ENCODE results near the gene IHH.

Gene IHH

GRCh38 chr2:219032051-219032745 lies 28.5 kb downstream of the IHH start:
- TF ChIP-seq TAF1 (IDR thresholded peaks at IDR 0.05; ENCODE audit: borderline replicate concordance, insufficient read depth, low read length) (no peak), FOXP2 (optimal IDR thresholded peaks at IDR 0.05; ENCODE audit: borderline replicate concordance, extremely low read depth, extremely low read length, insufficient read depth) (no peak), REST (IDR thresholded peaks at IDR 0.05; ENCODE audit: insufficient read depth in 1 of 2, low read depth in 2 of 2, low read length in 2 of 2) (no peak), POLR2AphosphoS5 (IDR thresholded peaks at IDR 0.05; ENCODE audit: low read depth, low read length) (no peak), SIN3A (IDR thresholded peaks at IDR 0.05; ENCODE audit: borderline replicate concordance, insufficient read depth, low read length) (no peak)

GRCh38 chr2:219031005-219031738 lies 29.5 kb downstream of the IHH start:
- no peak for TF ChIP-seq POLR2AphosphoS5 (IDR thresholded peaks at IDR 0.05; ENCODE audit: low read depth, low read length)

GRCh38 chr2:219030177-219030940 lies 30.4 kb downstream of the IHH start:
- TF ChIP-seq TAF1 (IDR thresholded peaks at IDR 0.05; ENCODE audit: borderline replicate concordance, insufficient read depth, low read length), result no peak

- TF ChIP-seq POLR2AphosphoS5 (IDR thresholded peaks at IDR 0.05; ENCODE audit: low read depth, low read length), result no peak
- TF ChIP-seq TAF1 (IDR thresholded peaks at IDR 0.05; ENCODE audit: borderline replicate concordance, insufficient read depth, low read length), result no peak
- no peak for TF ChIP-seq REST (IDR thresholded peaks at IDR 0.05; ENCODE audit: insufficient read depth in 1 of 2, low read depth in 2 of 2, low read length in 2 of 2)
- TF ChIP-seq FOXP2 (optimal IDR thresholded peaks at IDR 0.05; ENCODE audit: borderline replicate concordance, extremely low read depth, extremely low read length, insufficient read depth), result no peak
- no peak for TF ChIP-seq SIN3A (IDR thresholded peaks at IDR 0.05; ENCODE audit: borderline replicate concordance, insufficient read depth, low read length)
Measured at GRCh38 chr2:219029829-219030165, 30.9 kb downstream of the IHH start.

GRCh38 chr2:219028996-219029828 lies 31.5 kb downstream of the IHH start:
- TF ChIP-seq SIN3A (IDR thresholded peaks at IDR 0.05; ENCODE audit: borderline replicate concordance, insufficient read depth, low read length) (no peak), REST (IDR thresholded peaks at IDR 0.05; ENCODE audit: insufficient read depth in 1 of 2, low read depth in 2 of 2, low read length in 2 of 2) (no peak), FOXP2 (optimal IDR thresholded peaks at IDR 0.05; ENCODE audit: borderline replicate concordance, extremely low read depth, extremely low read length, insufficient read depth) (no peak), TAF1 (IDR thresholded peaks at IDR 0.05; ENCODE audit: borderline replicate concordance, insufficient read depth, low read length) (no peak), POLR2AphosphoS5 (IDR thresholded peaks at IDR 0.05; ENCODE audit: low read depth, low read length) (no peak)

All from PFSK-1 (cell line).